Heart left ventricle (tissue), 13 donors: ENCODE data around the gene RNF145.

ENCODE experiments used
- POLR2A ChIP-seq, 2 donors: fragments of 450-650 bp; IDR thresholded peaks; one replicate each; pipeline ENCODE4 v1.6.1; 2017; ENCODE audit warnings: antibody characterized with exemption in 2 of 2, mild to moderate bottlenecking in 2 of 2, moderate library complexity in 2 of 2
- TF ChIP-seq, protein P1 (sequence below), 12 donors: fragments of 200-600 bp; sonication (generic) in 4 of 12; IDR thresholded peaks; one replicate each; pipeline versions ENCODE4 v1.5.0 to v1.8.0; 2018 to 2022; ENCODE audit warnings: antibody characterized with exemption in 12 of 12, mild to moderate bottlenecking in 5 of 12
- donor health status: ischemic (EF 13 %, LVEDD 7.1; RV severe dilation, severe dysfunction).
- donor health status: DM: no; HTN: yes; CAD: no.
- donor health status: DM: no; HTN: no; CAD: no.
- donor health status: ischemic (EF 25% LVEDD 6.9; RV normal size, moderate dysfunction).
- donor health status: ischemic (EF 25% LVEDD 5.7; RV mildly dilated, moderate dysfunction).
- donor health status: ischemic (EF 35%, LVEDD 5.7; RV mildly dilated, moderate dysfunction).
- donor health status: nonischemic (EF 11% LVEDD 7.7; RV severe dilation, severe dysfunction).
- donor health status: DM: yes; HTN: yes; CAD: no.
- donor health status: PGD.
- donor health status: ischemic (EF 29% LVEDD 5.4; RV normal size, mild dysfunction).
- donor health status: nonischemic (EF 23%, LVEDD 6.1; RV moderate dilation, normal function).

DNA sequence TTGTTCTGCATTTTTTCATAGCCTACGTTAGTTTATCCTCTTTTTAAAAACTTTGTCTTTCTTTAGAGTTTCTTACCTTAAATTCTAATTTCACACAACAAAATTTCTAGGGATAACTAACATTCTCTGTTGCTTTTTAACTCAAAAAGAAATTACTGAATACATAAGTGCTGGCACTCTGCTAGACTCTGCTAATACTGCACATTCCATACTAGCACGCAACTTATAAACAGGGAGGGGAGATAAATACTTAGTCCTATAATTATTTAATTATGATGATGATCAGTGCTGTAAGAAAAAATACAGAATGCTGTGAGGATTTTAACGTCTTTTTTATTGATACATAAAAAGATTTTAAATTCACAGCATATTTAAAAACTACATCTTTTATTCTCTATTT is 25.1 kb downstream of the RNF145 start:
- TF ChIP-seq, protein P1, sequence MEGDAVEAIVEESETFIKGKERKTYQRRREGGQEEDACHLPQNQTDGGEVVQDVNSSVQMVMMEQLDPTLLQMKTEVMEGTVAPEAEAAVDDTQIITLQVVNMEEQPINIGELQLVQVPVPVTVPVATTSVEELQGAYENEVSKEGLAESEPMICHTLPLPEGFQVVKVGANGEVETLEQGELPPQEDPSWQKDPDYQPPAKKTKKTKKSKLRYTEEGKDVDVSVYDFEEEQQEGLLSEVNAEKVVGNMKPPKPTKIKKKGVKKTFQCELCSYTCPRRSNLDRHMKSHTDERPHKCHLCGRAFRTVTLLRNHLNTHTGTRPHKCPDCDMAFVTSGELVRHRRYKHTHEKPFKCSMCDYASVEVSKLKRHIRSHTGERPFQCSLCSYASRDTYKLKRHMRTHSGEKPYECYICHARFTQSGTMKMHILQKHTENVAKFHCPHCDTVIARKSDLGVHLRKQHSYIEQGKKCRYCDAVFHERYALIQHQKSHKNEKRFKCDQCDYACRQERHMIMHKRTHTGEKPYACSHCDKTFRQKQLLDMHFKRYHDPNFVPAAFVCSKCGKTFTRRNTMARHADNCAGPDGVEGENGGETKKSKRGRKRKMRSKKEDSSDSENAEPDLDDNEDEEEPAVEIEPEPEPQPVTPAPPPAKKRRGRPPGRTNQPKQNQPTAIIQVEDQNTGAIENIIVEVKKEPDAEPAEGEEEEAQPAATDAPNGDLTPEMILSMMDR (IDR thresholded peaks at IDR 0.05), result no peak
- TF ChIP-seq POLR2A (IDR thresholded peaks at IDR 0.05), result no peak
